Type B pancreatic cell (in vitro differentiated cells): ENCODE measurements around the gene AK8. TPM values are rescaled to one million over a fixed set of nuclear protein-coding genes. Genes with fewer than 3 reads are reported as not detected.

Source experiments
- DNase-seq: peaks from one replicate; pipeline ENCODE4 v3.0.0; 2021; ENCODE audit warnings: mixed read lengths; ENCODE audit not compliant: unreplicated experiment; ENCODE audit errors: extremely low spot score
- H3K27ac Mint-ChIP-seq: 2 replicates; pipeline ENCODE4 v1.8.0; 2021; ENCODE audit warnings: mild to moderate bottlenecking, mixed read lengths
- H3K27me3 Mint-ChIP-seq: 2 replicates; pipeline ENCODE4 v1.8.0; 2021; ENCODE audit warnings: mixed read lengths
- H3K36me3 Mint-ChIP-seq: 2 replicates; pipeline ENCODE4 v1.8.0; 2021; ENCODE audit warnings: mixed read lengths
- H3K4me1 Mint-ChIP-seq: one replicate; pipeline ENCODE4 v1.8.0; 2021; ENCODE audit warnings: mixed read lengths; ENCODE audit not compliant: unreplicated experiment
- H3K4me3 Mint-ChIP-seq: 2 replicates; pipeline ENCODE4 v1.8.0; 2021; ENCODE audit warnings: mild to moderate bottlenecking, mixed read lengths
- H3K9me3 Mint-ChIP-seq: 2 replicates; pipeline ENCODE4 v1.8.0; 2021; ENCODE audit warnings: mixed read lengths
- CTCF ChIP-seq: fragments of 200-600 bp; sonication (generic); conservative IDR thresholded peaks from 2 replicates; pipeline ENCODE4 v1.5.0; 2021; ENCODE audit warnings: antibody characterized with exemption, mild to moderate bottlenecking
- total RNA-seq: library from RNA; stranded (reverse); gene quantifications from 2 replicates; pipeline ENCODE4 v1.2.1, GENCODE V29; 2021; ENCODE audit warnings: low replicate concordance

Gene AK8
- total RNA-seq, 1 donor from 2014 or later = 5.5 TPM

- no peak overlapping the region for H3K27ac Mint-ChIP-seq
Measured at GRCh38 chr9:132846109-132846917, 31.8 kb downstream of the AK8 start.

GRCh38 chr9:132842124-132843044 is 35.7 kb downstream of the AK8 start:
- no peak for DNase-seq
- Mint-ChIP-seq H3K9me3 (no peaks in the 10 kb centered on the region), H3K27ac (peak overlapping the region; percentile 48), H3K27me3 (no peaks in the 10 kb centered on the region), H3K4me3 (no peak overlapping the region), H3K4me1 (peaks cover 14% of the 10 kb centered on the region), H3K36me3 (peaks cover 3% of the 10 kb centered on the region)
- TF ChIP-seq CTCF = no peak

More at GRCh38 chr9:132846109-132846917, 31.8 kb downstream of the AK8 start:
- Mint-ChIP-seq H3K9me3 (no peaks in the 10 kb centered on the region), H3K4me1 (peaks cover 9% of the 10 kb centered on the region), H3K36me3 (peaks cover 3% of the 10 kb centered on the region), H3K27me3 (no peaks in the 10 kb centered on the region), H3K4me3 (no peak overlapping the region)
- no peak for DNase-seq
- TF ChIP-seq CTCF = no peak

- Mint-ChIP-seq H3K36me3 (peaks cover 3% of the 10 kb centered on the region), H3K4me1 (peaks cover 14% of the 10 kb centered on the region), H3K27ac (no peak overlapping the region), H3K4me3 (no peak overlapping the region), H3K27me3 (no peaks in the 10 kb centered on the region), H3K9me3 (no peaks in the 10 kb centered on the region)
- no peak for TF ChIP-seq CTCF
- DNase-seq = no peak
Measured at GRCh38 chr9:132840980-132841379, 37.1 kb downstream of the AK8 start.

GRCh38 chr9:132838291-132838690 is 39.8 kb downstream of the AK8 start:
- no peak overlapping the region for H3K27ac Mint-ChIP-seq
- TF ChIP-seq CTCF = no peak
- DNase-seq = no peak
- H3K36me3 Mint-ChIP-seq = peaks cover 3% of the 10 kb centered on the region
- no peak overlapping the region for H3K4me3 Mint-ChIP-seq
- H3K4me1 Mint-ChIP-seq = peaks cover 27% of the 10 kb centered on the region
- H3K27me3 Mint-ChIP-seq = peaks cover 2% of the 10 kb centered on the region
- no peaks in the 10 kb centered on the region for H3K9me3 Mint-ChIP-seq

- Mint-ChIP-seq H3K27ac (no peak overlapping the region), H3K9me3 (no peaks in the 10 kb centered on the region)
Measured at GRCh38 chr9:132837501-132838286, 40.4 kb downstream of the AK8 start.

More at GRCh38 chr9:132837501-132838286, 40.4 kb downstream of the AK8 start:
- no peak for DNase-seq
- peaks cover 2% of the 10 kb centered on the region for H3K27me3 Mint-ChIP-seq
- peaks cover 3% of the 10 kb centered on the region for H3K36me3 Mint-ChIP-seq
- no peak overlapping the region for H3K4me3 Mint-ChIP-seq
- H3K4me1 Mint-ChIP-seq = peaks cover 24% of the 10 kb centered on the region
- TF ChIP-seq CTCF = no peak
